Panc1 (cell line): Measurements from ENCODE around the gene FCN2. TPM values are rescaled to one million over a fixed set of nuclear protein-coding genes. Genes with fewer than 3 reads are reported as not detected.

Experiments
- ATAC-seq: fragments of 200-7000 bp; cut with Tn5 transposase; 2 replicates; pipeline ENCODE4 v1.9.1; 2020; ENCODE audit warnings: mild to moderate bottlenecking, moderate library complexity
- BruUV-seq: library from RNA; stranded (reverse); fragments of 400-500 nt; replicated peaks from 2 replicates; lab custom pipeline; 2021; lab: Mats Ljungman, UMichigan
- CTCF ChIA-PET: fragments of 300-600 bp; sonication (Branson Sonifier 250); formaldehyde crosslinking; loops from one replicate; lab custom pipeline; 2022; ENCODE audit warnings: antibody characterized with exemption; lab: Charles Lee
- POLR2A ChIA-PET: fragments of 300-600 bp; sonication (Branson Sonifier 250); formaldehyde crosslinking; loops from one replicate; lab custom pipeline; 2022; ENCODE audit warnings: antibody characterized with exemption; lab: Charles Lee
- DNase-seq: peaks from one replicate; pipeline ENCODE4 v3.0.0-alpha.2; 2010; ENCODE audit warnings: low read depth, low spot score
- H3K27ac ChIP-seq: 2 replicates; pipeline ENCODE4 v1.5.1; 2011; ENCODE audit warnings: mild to moderate bottlenecking, low read length, inconsistent platforms
- H3K27me3 ChIP-seq: fragments of 200-500 bp; sonication (Bioruptor generic); 2 replicates; pipeline ENCODE4 v1.6.0; 2014; ENCODE audit warnings: low read length, inconsistent platforms; ENCODE audit not compliant: control insufficient read depth, insufficient read depth
- H3K36me3 ChIP-seq: fragments of 200-500 bp; sonication (Bioruptor generic); 2 replicates; pipeline ENCODE4 v1.5.1; 2014; ENCODE audit warnings: inconsistent platforms, mild to moderate bottlenecking, low read length, moderate library complexity; ENCODE audit not compliant: control insufficient read depth, insufficient read depth
- H3K4me1 ChIP-seq: 2 replicates; pipeline ENCODE4 v1.5.1; 2011; ENCODE audit warnings: inconsistent platforms, mild to moderate bottlenecking, low read length, moderate library complexity; ENCODE audit not compliant: control insufficient read depth, insufficient read depth
- H3K4me3 ChIP-seq, 2 experiments: 2 replicates each; pipeline ENCODE4 v1.5.1; 2011 to 2012; ENCODE audit warnings: low read depth in 2 of 2, low read length in 2 of 2, mild to moderate bottlenecking in 2 of 2, inconsistent platforms in 1 of 2, moderate library complexity in 1 of 2
- H3K9me3 ChIP-seq: fragments of 200-500 bp; sonication (Bioruptor generic); 2 replicates; pipeline ENCODE4 v1.5.1; 2014; ENCODE audit warnings: low read depth, mild to moderate bottlenecking, inconsistent platforms, low read length, moderate library complexity; ENCODE audit not compliant: control insufficient read depth, insufficient read depth
- POLR2AphosphoS5 ChIP-seq: IDR thresholded peaks from 2 replicates; pipeline ENCODE4 v1.6.1; 2012; ENCODE audit warnings: mild to moderate bottlenecking, low read depth, low read length, moderate library complexity
- SIN3A ChIP-seq: IDR thresholded peaks from 2 replicates; pipeline ENCODE4 v1.6.1; 2012; ENCODE audit warnings: low read depth, mild to moderate bottlenecking, low read length, moderate library complexity, borderline replicate concordance; ENCODE audit not compliant: insufficient read depth
- TCF7L2 ChIP-seq: IDR thresholded peaks from 2 replicates; pipeline ENCODE4 v1.6.1; 2011; ENCODE audit warnings: mild to moderate bottlenecking, low read depth, low read length, inconsistent platforms
- in situ Hi-C: cut with HindIII; loops from 2 replicates; pipeline ENCODE4 v1.10.0; 2016; ENCODE audit warnings: low sequenced_read_pairs, low pct_unique_long_range_greater_than_20kb
- intact Hi-C: fragments of 100-400 bp; cut with micrococcal nuclease; formaldehyde crosslinking; loops from one replicate; pipeline ENCODE4 v1.10.0; 2022; ENCODE audit not compliant: unreplicated experiment
- total RNA-seq: library from RNA; stranded (reverse); gene quantifications from one replicate; pipeline ENCODE4 v1.2.1, GENCODE V29; 2021; ENCODE audit not compliant: unreplicated experiment
- TF ChIP-seq, protein P1 (sequence below): fragments of 450-650 bp; IDR thresholded peaks from 2 replicates; pipeline ENCODE4 v1.5.1; 2017; ENCODE audit warnings: mild to moderate bottlenecking
- TF ChIP-seq, protein P2 (sequence below), 2 experiments: IDR thresholded peaks; 2 replicates each; pipeline ENCODE4 v1.6.1; 2011 to 2012; ENCODE audit warnings: low read depth in 2 of 2, control low read depth in 1 of 2, low read length in 1 of 2, mild to moderate bottlenecking in 1 of 2, moderate library complexity in 1 of 2; ENCODE audit not compliant: insufficient read depth in 1 of 2

FCN2 gene
- total RNA-seq, 1 experiment from 2014 or later = not detected

DNA sequence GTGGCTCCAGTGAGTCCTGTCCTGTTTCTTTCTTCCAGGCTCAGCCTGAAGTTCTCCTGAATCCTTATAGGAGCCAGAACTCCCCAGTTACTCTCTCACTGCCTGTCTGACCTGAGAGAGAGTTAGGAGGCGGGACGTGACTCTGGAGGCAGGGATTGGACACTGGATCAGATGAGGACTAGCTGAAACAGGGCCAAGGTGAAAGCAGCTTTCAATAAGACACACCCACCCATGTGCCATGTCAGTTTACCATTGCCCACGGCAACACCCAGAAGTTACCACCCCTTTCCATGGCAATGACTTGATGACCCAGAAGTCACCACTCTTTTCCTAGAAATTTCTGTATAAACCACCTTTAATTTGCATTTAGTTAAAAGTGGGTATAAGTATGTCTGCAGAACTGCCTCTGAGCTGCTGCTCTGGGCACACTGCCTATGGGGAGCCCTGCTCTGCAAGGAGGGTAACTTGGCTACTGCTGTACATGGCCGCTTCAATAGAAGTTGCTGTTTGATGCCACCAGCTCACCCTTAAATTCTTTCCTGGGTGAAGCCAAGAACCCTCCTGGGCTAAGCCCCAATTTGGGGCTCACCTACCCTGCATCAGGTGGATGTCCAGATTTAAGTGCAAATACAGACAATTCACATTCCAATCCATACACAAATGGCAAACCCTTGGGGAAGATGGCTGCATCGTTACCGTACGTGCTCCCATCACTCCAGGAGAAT is 13.7 kb downstream of the FCN2 start:
- CTCF ChIA-PET = no interaction called here
- intact Hi-C loops = no loop called here
- no peak for ATAC-seq
- H3K27ac ChIP-seq = no peak overlapping the region
- no peak for DNase-seq
- no peaks in the 10 kb centered on the region for H3K9me3 ChIP-seq
- no TSS peak for BruUV-seq
- no peak overlapping the region for H3K4me3 ChIP-seq
- no peaks in the 10 kb centered on the region for H3K4me1 ChIP-seq
- H3K36me3 ChIP-seq = no peaks in the 10 kb centered on the region
- in situ Hi-C loops = no loop called here
- TF ChIP-seq POLR2AphosphoS5 (no peak), TCF7L2 (no peak)
- POLR2A ChIA-PET = no interaction called here
- no peaks in the 10 kb centered on the region; the same call in 1 of the 2 replicates for H3K27me3 ChIP-seq

DNA sequence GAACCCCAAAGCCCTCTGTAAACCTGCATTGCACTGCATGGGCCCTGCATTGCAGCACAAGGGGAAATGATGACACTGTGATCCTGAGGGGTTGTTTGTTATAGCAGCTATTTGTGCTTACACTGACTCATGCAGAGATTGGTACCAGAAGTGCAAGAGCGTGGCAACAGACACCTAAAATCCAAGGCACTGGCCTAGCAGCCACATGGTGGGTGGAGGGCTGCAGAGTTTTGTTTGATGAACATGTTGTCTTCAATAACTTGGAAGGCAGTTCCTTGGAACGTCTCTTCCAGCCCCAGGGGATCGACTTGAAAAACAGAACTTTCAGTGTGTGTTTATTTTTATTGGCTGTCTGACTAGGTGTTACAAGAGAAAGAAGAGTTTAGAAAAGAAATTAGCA is 14.5 kb downstream of the FCN2 start:
- H3K36me3 ChIP-seq = no peaks in the 10 kb centered on the region
- no peaks in the 10 kb centered on the region; the same call in 1 of the 2 replicates for H3K27me3 ChIP-seq
- DNase-seq (no peak), ATAC-seq (no peak)
- no peaks in the 10 kb centered on the region for H3K4me1 ChIP-seq
- no peak overlapping the region for H3K4me3 ChIP-seq
- CTCF ChIA-PET = no interaction called here
- BruUV-seq = no TSS peak
- H3K9me3 ChIP-seq = no peaks in the 10 kb centered on the region
- POLR2A ChIA-PET = no interaction called here
- in situ Hi-C loops (no loop called here), intact Hi-C loops (no loop called here)
- TF ChIP-seq SIN3A (no peak), POLR2AphosphoS5 (no peak), TCF7L2 (no peak)
- TF ChIP-seq, protein P1, sequence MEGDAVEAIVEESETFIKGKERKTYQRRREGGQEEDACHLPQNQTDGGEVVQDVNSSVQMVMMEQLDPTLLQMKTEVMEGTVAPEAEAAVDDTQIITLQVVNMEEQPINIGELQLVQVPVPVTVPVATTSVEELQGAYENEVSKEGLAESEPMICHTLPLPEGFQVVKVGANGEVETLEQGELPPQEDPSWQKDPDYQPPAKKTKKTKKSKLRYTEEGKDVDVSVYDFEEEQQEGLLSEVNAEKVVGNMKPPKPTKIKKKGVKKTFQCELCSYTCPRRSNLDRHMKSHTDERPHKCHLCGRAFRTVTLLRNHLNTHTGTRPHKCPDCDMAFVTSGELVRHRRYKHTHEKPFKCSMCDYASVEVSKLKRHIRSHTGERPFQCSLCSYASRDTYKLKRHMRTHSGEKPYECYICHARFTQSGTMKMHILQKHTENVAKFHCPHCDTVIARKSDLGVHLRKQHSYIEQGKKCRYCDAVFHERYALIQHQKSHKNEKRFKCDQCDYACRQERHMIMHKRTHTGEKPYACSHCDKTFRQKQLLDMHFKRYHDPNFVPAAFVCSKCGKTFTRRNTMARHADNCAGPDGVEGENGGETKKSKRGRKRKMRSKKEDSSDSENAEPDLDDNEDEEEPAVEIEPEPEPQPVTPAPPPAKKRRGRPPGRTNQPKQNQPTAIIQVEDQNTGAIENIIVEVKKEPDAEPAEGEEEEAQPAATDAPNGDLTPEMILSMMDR = no peak
- TF ChIP-seq, protein P2, sequence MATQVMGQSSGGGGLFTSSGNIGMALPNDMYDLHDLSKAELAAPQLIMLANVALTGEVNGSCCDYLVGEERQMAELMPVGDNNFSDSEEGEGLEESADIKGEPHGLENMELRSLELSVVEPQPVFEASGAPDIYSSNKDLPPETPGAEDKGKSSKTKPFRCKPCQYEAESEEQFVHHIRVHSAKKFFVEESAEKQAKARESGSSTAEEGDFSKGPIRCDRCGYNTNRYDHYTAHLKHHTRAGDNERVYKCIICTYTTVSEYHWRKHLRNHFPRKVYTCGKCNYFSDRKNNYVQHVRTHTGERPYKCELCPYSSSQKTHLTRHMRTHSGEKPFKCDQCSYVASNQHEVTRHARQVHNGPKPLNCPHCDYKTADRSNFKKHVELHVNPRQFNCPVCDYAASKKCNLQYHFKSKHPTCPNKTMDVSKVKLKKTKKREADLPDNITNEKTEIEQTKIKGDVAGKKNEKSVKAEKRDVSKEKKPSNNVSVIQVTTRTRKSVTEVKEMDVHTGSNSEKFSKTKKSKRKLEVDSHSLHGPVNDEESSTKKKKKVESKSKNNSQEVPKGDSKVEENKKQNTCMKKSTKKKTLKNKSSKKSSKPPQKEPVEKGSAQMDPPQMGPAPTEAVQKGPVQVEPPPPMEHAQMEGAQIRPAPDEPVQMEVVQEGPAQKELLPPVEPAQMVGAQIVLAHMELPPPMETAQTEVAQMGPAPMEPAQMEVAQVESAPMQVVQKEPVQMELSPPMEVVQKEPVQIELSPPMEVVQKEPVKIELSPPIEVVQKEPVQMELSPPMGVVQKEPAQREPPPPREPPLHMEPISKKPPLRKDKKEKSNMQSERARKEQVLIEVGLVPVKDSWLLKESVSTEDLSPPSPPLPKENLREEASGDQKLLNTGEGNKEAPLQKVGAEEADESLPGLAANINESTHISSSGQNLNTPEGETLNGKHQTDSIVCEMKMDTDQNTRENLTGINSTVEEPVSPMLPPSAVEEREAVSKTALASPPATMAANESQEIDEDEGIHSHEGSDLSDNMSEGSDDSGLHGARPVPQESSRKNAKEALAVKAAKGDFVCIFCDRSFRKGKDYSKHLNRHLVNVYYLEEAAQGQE (IDR thresholded peaks at IDR 0.05; ENCODE audit: insufficient read depth in 1 of 2, low read depth in 2 of 2, low read length in 1 of 2) = no peak
- H3K27ac ChIP-seq = peak overlapping the region; percentile 12; the same call in 1 of the 2 replicates

DNA sequence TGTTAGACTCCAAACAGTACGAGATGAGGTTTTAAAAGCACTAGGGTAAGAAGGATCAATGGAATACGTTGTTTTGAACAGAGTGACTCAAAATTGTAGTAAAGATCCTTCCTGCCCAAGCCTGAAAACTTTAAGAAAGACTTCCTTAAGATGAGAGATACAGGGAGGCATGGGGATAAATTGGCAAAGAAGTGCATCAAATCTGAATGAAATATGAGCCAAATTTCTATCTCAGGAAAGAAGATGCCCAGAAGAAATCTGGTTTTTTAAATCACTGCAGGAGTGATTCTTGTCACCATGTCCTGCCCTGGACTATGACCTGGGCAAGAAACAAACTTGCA is 14.9 kb downstream of the FCN2 start:
- H3K27me3 ChIP-seq = no peaks in the 10 kb centered on the region; the same call in 1 of the 2 replicates
- POLR2A ChIA-PET = no interaction called here
- CTCF ChIA-PET = no interaction called here
- TF ChIP-seq, protein P2 (IDR thresholded peaks at IDR 0.05; ENCODE audit: insufficient read depth in 1 of 2, low read depth in 2 of 2, low read length in 1 of 2) = no peak
- no peaks in the 10 kb centered on the region for H3K36me3 ChIP-seq
- in situ Hi-C loops = no loop called here
- no peaks in the 10 kb centered on the region for H3K4me1 ChIP-seq
- intact Hi-C loops = no loop called here
- ATAC-seq (no peak), DNase-seq (no peak)
- H3K4me3 ChIP-seq = no peak overlapping the region
- no peak overlapping the region for H3K27ac ChIP-seq
- H3K9me3 ChIP-seq = no peaks in the 10 kb centered on the region
- BruUV-seq = no TSS peak
